Adrenal gland (tissue), 5 donors: Measurements from ENCODE around the gene IFT172.

ENCODE experiments used
- POLR2A ChIP-seq, 2 donors: fragments of 450-650 bp; IDR thresholded peaks; one replicate each; pipeline ENCODE4 v1.6.1; 2017; ENCODE audit warnings: antibody characterized with exemption in 2 of 2, mild to moderate bottlenecking in 2 of 2, moderate library complexity in 1 of 2
- TF ChIP-seq, protein P1 (sequence below), 6 experiments: fragments of 450-650 bp in 4 of 6; fragments of 200-600 bp in 2 of 6; sonication (generic) in 1 of 6; IDR thresholded peaks; 1 replicate in 5 of 6; 2 replicates in 1 of 6; pipeline versions ENCODE4 v1.5.1 to v1.8.0; 2016 to 2021; ENCODE audit warnings: antibody characterized with exemption in 6 of 6, mild to moderate bottlenecking in 2 of 6, moderate library complexity in 1 of 6
- donor health status: DM: no; HTN: no; CAD: no.

DNA sequence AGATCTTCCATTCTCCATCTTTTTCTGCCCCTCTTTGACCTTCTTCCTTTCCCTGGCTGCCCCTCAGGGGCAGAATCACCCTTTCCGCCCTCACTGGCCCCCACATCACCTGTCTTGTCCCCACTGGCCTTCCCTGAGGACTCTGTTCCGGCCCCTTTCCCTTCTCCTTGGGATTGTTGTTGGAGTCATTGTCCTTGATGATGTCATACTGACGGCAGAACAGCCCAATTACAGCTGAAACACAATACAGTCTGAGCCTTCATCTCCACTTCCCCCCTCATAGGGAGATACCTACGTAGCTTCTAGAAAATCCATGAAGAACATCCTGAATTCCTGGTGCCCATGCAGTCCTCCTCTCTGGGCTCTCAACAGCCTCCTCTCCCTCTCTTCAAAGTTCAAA lies 3.0 kb upstream of the IFT172 start:
- TF ChIP-seq, protein P1, sequence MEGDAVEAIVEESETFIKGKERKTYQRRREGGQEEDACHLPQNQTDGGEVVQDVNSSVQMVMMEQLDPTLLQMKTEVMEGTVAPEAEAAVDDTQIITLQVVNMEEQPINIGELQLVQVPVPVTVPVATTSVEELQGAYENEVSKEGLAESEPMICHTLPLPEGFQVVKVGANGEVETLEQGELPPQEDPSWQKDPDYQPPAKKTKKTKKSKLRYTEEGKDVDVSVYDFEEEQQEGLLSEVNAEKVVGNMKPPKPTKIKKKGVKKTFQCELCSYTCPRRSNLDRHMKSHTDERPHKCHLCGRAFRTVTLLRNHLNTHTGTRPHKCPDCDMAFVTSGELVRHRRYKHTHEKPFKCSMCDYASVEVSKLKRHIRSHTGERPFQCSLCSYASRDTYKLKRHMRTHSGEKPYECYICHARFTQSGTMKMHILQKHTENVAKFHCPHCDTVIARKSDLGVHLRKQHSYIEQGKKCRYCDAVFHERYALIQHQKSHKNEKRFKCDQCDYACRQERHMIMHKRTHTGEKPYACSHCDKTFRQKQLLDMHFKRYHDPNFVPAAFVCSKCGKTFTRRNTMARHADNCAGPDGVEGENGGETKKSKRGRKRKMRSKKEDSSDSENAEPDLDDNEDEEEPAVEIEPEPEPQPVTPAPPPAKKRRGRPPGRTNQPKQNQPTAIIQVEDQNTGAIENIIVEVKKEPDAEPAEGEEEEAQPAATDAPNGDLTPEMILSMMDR (IDR thresholded peaks at IDR 0.05) = no peak
- TF ChIP-seq POLR2A (IDR thresholded peaks at IDR 0.05) = no peak
